ENCODE measurements around the gene CFAP45.

DNA sequence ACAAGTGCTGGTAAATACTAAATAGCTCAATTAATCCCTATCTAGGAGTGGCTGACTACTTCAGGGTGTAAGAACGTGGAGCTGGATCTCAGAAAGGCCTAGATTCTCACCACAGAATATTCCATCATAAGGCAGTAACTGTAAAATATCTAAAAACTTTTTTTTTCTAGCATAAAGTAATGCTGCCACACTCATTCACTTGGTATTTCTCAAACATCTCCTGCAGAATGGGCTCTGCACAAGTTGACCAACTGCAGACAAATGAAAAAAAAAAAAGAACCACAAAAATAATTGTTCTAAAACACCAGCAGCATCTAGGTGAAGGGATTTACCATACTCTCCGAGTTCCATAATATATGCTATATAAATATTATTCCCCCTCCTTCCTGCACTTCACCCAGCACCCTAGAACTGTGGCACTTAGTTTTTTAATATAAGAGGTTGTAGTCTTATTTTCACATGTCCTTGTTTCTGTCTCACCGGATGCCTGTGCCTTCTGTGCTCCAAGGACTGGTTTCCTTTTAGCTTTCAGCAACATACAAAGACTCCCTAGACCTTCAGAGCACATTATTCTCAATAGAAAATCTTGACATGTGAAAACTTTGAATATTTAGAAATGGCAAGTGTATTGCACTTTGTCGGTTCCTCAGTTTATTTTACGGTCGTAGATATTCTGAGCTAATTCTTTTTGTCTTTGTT, 46.4 kb downstream of the CFAP45 start:
- TF ChIP-seq, protein P1, sequence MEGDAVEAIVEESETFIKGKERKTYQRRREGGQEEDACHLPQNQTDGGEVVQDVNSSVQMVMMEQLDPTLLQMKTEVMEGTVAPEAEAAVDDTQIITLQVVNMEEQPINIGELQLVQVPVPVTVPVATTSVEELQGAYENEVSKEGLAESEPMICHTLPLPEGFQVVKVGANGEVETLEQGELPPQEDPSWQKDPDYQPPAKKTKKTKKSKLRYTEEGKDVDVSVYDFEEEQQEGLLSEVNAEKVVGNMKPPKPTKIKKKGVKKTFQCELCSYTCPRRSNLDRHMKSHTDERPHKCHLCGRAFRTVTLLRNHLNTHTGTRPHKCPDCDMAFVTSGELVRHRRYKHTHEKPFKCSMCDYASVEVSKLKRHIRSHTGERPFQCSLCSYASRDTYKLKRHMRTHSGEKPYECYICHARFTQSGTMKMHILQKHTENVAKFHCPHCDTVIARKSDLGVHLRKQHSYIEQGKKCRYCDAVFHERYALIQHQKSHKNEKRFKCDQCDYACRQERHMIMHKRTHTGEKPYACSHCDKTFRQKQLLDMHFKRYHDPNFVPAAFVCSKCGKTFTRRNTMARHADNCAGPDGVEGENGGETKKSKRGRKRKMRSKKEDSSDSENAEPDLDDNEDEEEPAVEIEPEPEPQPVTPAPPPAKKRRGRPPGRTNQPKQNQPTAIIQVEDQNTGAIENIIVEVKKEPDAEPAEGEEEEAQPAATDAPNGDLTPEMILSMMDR (IDR thresholded peaks at IDR 0.05) = no peak
- no peak for TF ChIP-seq POLR2A (IDR thresholded peaks at IDR 0.05)
